HEK293 (cell line): ENCODE data around the gene GNAS-AS1.

Source experiments
- CTCF ChIA-PET: fragments of 350-600 bp; formaldehyde crosslinking; extraction: SDS; loops from one replicate; lab custom pipeline; 2021; ENCODE audit warnings: antibody characterized with exemption; lab: Yijun Ruan, JAX
- POLR2A ChIA-PET: fragments of 300-600 bp; formaldehyde crosslinking; extraction: SDS; loops from one replicate; lab custom pipeline; 2020; ENCODE audit warnings: antibody characterized with exemption, inconsistent platforms; lab: Yijun Ruan, JAX
- H3K27ac ChIP-seq: fragments of 200-500 bp; sonication (Bioruptor generic); 2 replicates; pipeline ENCODE4 v1.5.1; 2014; ENCODE audit warnings: low read depth, low read length, control low read depth, inconsistent platforms; ENCODE audit errors: extremely low read depth
- H3K36me3 ChIP-seq, 2 experiments: fragments of 200-500 bp in 1 of 2; sonication (Bioruptor generic) in 1 of 2; 1 replicate in 1 of 2; 2 replicates in 1 of 2; pipeline ENCODE4 v1.5.1; 2014 to 2017; ENCODE audit warnings: inconsistent platforms in 2 of 2, low read length in 2 of 2; ENCODE audit not compliant: control insufficient read depth in 2 of 2, insufficient read depth in 1 of 2
- H3K4me1 ChIP-seq: fragments of 200-500 bp; sonication (Bioruptor generic); 2 replicates; pipeline ENCODE4 v1.5.1; 2014; ENCODE audit warnings: mild to moderate bottlenecking, low read length, inconsistent platforms; ENCODE audit not compliant: control insufficient read depth, insufficient read depth
- H3K4me3 ChIP-seq: 2 replicates; pipeline ENCODE4 v1.5.1; 2011; ENCODE audit warnings: low read depth, mild to moderate bottlenecking, control low read depth, low read length, moderate library complexity
- H3K9me3 ChIP-seq: fragments of 200-500 bp; sonication (Bioruptor generic); 2 replicates; pipeline ENCODE4 v1.5.1; 2014; ENCODE audit warnings: low read depth, low read length, inconsistent platforms; ENCODE audit not compliant: control insufficient read depth, insufficient read depth
- EGR2 ChIP-seq: fragments of 450-650 bp; formaldehyde crosslinking; IDR thresholded peaks from 2 replicates; pipeline ENCODE4 v1.5.1; 2016; ENCODE audit warnings: low read depth, missing biosample characterization, missing genetic modification characterization
- OSR2 ChIP-seq: fragments of 450-650 bp; formaldehyde crosslinking; IDR thresholded peaks from 2 replicates; pipeline ENCODE4 v1.5.1; 2016; ENCODE audit warnings: missing biosample characterization, missing genetic modification characterization
- PRDM1 ChIP-seq: fragments of 450-650 bp; formaldehyde crosslinking; IDR thresholded peaks from 2 replicates; pipeline ENCODE4; 2016; ENCODE audit warnings: missing biosample characterization, missing genetic modification characterization
- REPIN1 ChIP-seq: fragments of 450-650 bp; formaldehyde crosslinking; IDR thresholded peaks from 2 replicates; pipeline ENCODE4 v1.5.1; 2017; ENCODE audit warnings: missing biosample characterization, missing genetic modification characterization, low read depth
- SCRT1 ChIP-seq: fragments of 450-650 bp; formaldehyde crosslinking; IDR thresholded peaks from 2 replicates; pipeline ENCODE4 v1.5.1; 2016; ENCODE audit warnings: missing biosample characterization, missing genetic modification characterization, borderline replicate concordance
- SCRT2 ChIP-seq: fragments of 450-650 bp; formaldehyde crosslinking; IDR thresholded peaks from 2 replicates; pipeline ENCODE4 v1.5.1; 2016; ENCODE audit warnings: missing biosample characterization, missing genetic modification characterization
- TRIM28 ChIP-seq: IDR thresholded peaks from 2 replicates; pipeline ENCODE4 v1.6.1; 2011; ENCODE audit warnings: low read length, control low read depth, borderline replicate concordance
- ZBTB8A ChIP-seq: fragments of 450-650 bp; formaldehyde crosslinking; IDR thresholded peaks from 2 replicates; pipeline ENCODE4 v1.5.1; 2016; ENCODE audit warnings: missing biosample characterization, missing genetic modification characterization
- ZNF138 ChIP-seq: fragments of 450-650 bp; formaldehyde crosslinking; IDR thresholded peaks from 2 replicates; pipeline ENCODE4 v1.5.1; 2016; ENCODE audit warnings: missing biosample characterization, missing genetic modification characterization, borderline replicate concordance
- ZNF202 ChIP-seq: fragments of 450-650 bp; formaldehyde crosslinking; IDR thresholded peaks from 2 replicates; pipeline ENCODE4 v1.5.1; 2016; ENCODE audit warnings: missing biosample characterization, missing genetic modification characterization, borderline replicate concordance
- ZNF266 ChIP-seq: fragments of 450-650 bp; formaldehyde crosslinking; IDR thresholded peaks from 2 replicates; pipeline ENCODE4 v1.5.1; 2016; ENCODE audit warnings: missing biosample characterization, missing genetic modification characterization, low read depth
- ZNF600 ChIP-seq: fragments of 450-650 bp; formaldehyde crosslinking; IDR thresholded peaks from 2 replicates; pipeline ENCODE4 v1.5.1; 2016; ENCODE audit warnings: missing biosample characterization, missing genetic modification characterization
- ZNF670 ChIP-seq: fragments of 450-650 bp; formaldehyde crosslinking; IDR thresholded peaks from 2 replicates; pipeline ENCODE4 v1.5.1; 2016; ENCODE audit warnings: missing biosample characterization, missing genetic modification characterization, low read depth
- TF ChIP-seq, protein P1 (sequence below): fragments of 450-650 bp; formaldehyde crosslinking; IDR thresholded peaks from 2 replicates; pipeline ENCODE4 v1.5.1; 2016; ENCODE audit warnings: missing biosample characterization, missing genetic modification characterization
- TF ChIP-seq, protein P2 (sequence below): fragments of 450-650 bp; formaldehyde crosslinking; IDR thresholded peaks from 2 replicates; pipeline ENCODE4 v1.5.1; 2016; ENCODE audit warnings: missing biosample characterization, missing genetic modification characterization, low read depth
- TF ChIP-seq, protein P3 (sequence below): fragments of 450-650 bp; formaldehyde crosslinking; IDR thresholded peaks from 2 replicates; pipeline ENCODE4 v1.5.1; 2016; ENCODE audit warnings: missing biosample characterization, missing genetic modification characterization, borderline replicate concordance
- TF ChIP-seq, protein P4 (sequence below): fragments of 450-650 bp; formaldehyde crosslinking; IDR thresholded peaks from 2 replicates; pipeline ENCODE4 v1.5.1; 2016; ENCODE audit warnings: missing biosample characterization, missing genetic modification characterization
- TF ChIP-seq, protein P5 (sequence below): fragments of 450-650 bp; formaldehyde crosslinking; IDR thresholded peaks from 2 replicates; pipeline ENCODE4 v1.5.1; 2016; ENCODE audit warnings: missing biosample characterization, missing genetic modification characterization, low read depth
- TF ChIP-seq, protein P6 (sequence below): fragments of 450-650 bp; formaldehyde crosslinking; IDR thresholded peaks from 2 replicates; pipeline ENCODE4 v1.5.1; 2016; ENCODE audit warnings: missing biosample characterization, missing genetic modification characterization

GNAS-AS1 gene

DNA sequence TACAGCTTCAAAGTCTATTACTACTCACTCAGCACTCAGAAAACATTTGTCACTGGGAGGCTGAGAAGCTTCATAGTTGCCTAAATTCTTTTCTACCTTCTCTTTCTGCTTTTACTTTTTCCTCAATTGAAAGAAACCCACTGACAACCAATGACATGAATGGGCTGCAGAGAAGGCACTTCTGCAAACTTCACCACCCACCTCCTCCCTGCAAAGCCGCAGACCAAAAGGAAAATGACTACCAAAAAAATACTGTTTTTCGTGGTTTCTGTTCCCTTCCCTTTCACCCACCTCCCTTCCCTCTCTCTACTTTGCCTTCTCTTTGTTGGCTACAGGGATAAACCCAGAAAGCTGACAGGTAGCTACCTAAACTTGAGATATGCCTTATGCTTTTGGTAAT is 3.2 kb downstream of the GNAS-AS1 start:
- ChIA-PET POLR2A (interaction anchor here (1.7 kb wide), 1 partner anchor 13 kb away, joined by 3 read pairs; no protein-coding TSS in a partner anchor), CTCF (interaction anchor here (0.5 to 1.2 kb wide), 3 partner anchors 23 to 324 kb away, joined by 3 to 4 read pairs (median 4); no protein-coding TSS in a partner anchor)
- Histone ChIP-seq H3K9me3 (no peaks in the 10 kb centered on the region), H3K36me3 (peaks cover 0 to 62% of the 10 kb centered on the region in 2 experiments; a peak in 2 of 3 replicates), H3K4me3 (no peak overlapping the region), H3K4me1 (no peaks in the 10 kb centered on the region), H3K27ac (no peak overlapping the region)
- TF ChIP-seq, protein P1, sequence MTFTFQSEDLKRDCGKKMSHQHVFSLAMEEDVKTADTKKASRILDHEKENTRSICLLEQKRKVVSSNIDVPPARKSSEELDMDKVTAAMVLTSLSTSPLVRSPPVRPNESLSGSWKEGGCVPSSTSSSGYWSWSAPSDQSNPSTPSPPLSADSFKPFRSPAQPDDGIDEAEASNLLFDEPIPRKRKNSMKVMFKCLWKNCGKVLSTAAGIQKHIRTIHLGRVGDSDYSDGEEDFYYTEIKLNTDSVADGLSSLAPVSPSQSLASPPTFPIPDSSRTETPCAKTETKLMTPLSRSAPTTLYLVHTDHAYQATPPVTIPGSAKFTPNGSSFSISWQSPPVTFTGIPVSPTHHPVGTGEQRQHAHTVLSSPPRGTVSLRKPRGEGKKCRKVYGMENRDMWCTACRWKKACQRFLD = no peak
- TF ChIP-seq ZNF670 (tag by site-specific recombination) = no peak
- no peak for TF ChIP-seq ZBTB8A (tag by site-specific recombination)
- TF ChIP-seq PRDM1 (tag by site-specific recombination) = peak; percentile 64
- TF ChIP-seq ZNF202 (tag by site-specific recombination) = no peak
- no peak for TF ChIP-seq OSR2 (tag by site-specific recombination)

DNA sequence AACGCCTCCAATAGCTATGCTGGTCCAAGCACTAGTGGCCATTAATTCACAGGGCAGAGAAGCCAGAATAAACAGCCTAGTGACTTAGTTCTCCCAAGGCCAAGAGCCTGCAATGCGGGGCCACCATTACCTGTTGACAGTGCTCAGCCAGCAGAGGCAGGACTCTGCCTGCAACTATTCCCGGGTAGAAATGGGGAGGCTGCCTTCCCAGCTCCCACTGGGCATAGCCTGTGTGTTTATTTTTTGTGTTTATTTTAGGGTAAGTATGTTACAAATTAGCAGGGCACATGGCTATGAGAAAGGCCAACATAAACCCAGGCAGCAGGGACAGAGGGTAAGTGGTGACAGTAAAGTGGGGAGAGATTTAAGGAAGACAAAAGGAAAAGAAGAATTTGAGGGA is 5.0 kb downstream of the GNAS-AS1 start:
- Histone ChIP-seq H3K4me1 (no peaks in the 10 kb centered on the region), H3K4me3 (no peak overlapping the region), H3K36me3 (peaks cover 0 to 80% of the 10 kb centered on the region in 2 experiments; a peak in 2 of 3 replicates), H3K9me3 (no peaks in the 10 kb centered on the region), H3K27ac (no peak overlapping the region)
- CTCF ChIA-PET = interaction anchor here (0.9 to 1.8 kb wide), 3 partner anchors 31 to 364 kb away, joined by 3 to 6 read pairs (median 3); no protein-coding TSS in a partner anchor
- POLR2A ChIA-PET = interaction anchor here (1.7 kb wide), 1 partner anchor 11 kb away, joined by 3 read pairs; no protein-coding TSS in a partner anchor
- TF ChIP-seq SCRT2 (tag by site-specific recombination) (peak; percentile 61; the same call in 1 of the 2 replicates), SCRT1 (tag by site-specific recombination) (peak; percentile 51; the same call in 1 of the 2 replicates)
- TF ChIP-seq, protein P2, sequence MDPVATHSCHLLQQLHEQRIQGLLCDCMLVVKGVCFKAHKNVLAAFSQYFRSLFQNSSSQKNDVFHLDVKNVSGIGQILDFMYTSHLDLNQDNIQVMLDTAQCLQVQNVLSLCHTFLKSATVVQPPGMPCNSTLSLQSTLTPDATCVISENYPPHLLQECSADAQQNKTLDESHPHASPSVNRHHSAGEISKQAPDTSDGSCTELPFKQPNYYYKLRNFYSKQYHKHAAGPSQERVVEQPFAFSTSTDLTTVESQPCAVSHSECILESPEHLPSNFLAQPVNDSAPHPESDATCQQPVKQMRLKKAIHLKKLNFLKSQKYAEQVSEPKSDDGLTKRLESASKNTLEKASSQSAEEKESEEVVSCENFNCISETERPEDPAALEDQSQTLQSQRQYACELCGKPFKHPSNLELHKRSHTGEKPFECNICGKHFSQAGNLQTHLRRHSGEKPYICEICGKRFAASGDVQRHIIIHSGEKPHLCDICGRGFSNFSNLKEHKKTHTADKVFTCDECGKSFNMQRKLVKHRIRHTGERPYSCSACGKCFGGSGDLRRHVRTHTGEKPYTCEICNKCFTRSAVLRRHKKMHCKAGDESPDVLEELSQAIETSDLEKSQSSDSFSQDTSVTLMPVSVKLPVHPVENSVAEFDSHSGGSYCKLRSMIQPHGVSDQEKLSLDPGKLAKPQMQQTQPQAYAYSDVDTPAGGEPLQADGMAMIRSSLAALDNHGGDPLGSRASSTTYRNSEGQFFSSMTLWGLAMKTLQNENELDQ (tag by site-specific recombination) = no peak

DNA sequence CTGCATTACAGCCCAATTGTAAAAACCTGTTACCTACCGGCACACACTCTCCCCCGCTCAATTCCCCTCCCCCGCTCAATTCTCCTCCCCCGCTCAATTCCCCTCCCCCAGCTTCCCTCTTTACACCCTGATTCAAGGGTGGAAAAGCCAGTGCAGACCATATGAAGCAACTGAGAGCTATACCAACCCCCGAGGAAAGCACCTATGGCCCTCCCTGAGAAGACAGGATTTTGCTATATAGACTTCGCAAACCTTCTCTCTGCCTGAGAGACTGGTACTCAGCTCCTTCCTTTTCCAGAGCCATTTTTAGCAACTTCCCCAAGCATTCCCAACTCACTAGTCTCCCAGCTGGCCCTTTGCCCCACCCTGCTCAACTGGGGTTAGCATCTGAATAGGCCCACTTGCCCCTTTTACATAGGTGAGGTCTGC is 7.6 kb downstream of the GNAS-AS1 start:
- CTCF ChIA-PET = interaction anchor here (0.6 kb wide), 1 partner anchor 653 kb away, joined by 3 read pairs; no protein-coding TSS in a partner anchor
- POLR2A ChIA-PET = no interaction called here
- Histone ChIP-seq H3K9me3 (no peaks in the 10 kb centered on the region), H3K4me3 (no peak overlapping the region), H3K36me3 (peaks cover 0 to 79% of the 10 kb centered on the region in 2 experiments; a peak in 2 of 3 replicates), H3K4me1 (no peaks in the 10 kb centered on the region), H3K27ac (no peak overlapping the region)
- TF ChIP-seq REPIN1 (tag by site-specific recombination) (no peak), ZNF600 (tag by site-specific recombination) (no peak), ZNF266 (no peak), ZNF138 (tag by site-specific recombination) (no peak), TRIM28 (no peak), EGR2 (tag by site-specific recombination) (no peak)
- TF ChIP-seq, protein P3, sequence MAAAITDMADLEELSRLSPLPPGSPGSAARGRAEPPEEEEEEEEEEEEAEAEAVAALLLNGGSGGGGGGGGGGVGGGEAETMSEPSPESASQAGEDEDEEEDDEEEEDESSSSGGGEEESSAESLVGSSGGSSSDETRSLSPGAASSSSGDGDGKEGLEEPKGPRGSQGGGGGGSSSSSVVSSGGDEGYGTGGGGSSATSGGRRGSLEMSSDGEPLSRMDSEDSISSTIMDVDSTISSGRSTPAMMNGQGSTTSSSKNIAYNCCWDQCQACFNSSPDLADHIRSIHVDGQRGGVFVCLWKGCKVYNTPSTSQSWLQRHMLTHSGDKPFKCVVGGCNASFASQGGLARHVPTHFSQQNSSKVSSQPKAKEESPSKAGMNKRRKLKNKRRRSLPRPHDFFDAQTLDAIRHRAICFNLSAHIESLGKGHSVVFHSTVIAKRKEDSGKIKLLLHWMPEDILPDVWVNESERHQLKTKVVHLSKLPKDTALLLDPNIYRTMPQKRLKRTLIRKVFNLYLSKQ (tag by site-specific recombination) = no peak
- TF ChIP-seq, protein P4, sequence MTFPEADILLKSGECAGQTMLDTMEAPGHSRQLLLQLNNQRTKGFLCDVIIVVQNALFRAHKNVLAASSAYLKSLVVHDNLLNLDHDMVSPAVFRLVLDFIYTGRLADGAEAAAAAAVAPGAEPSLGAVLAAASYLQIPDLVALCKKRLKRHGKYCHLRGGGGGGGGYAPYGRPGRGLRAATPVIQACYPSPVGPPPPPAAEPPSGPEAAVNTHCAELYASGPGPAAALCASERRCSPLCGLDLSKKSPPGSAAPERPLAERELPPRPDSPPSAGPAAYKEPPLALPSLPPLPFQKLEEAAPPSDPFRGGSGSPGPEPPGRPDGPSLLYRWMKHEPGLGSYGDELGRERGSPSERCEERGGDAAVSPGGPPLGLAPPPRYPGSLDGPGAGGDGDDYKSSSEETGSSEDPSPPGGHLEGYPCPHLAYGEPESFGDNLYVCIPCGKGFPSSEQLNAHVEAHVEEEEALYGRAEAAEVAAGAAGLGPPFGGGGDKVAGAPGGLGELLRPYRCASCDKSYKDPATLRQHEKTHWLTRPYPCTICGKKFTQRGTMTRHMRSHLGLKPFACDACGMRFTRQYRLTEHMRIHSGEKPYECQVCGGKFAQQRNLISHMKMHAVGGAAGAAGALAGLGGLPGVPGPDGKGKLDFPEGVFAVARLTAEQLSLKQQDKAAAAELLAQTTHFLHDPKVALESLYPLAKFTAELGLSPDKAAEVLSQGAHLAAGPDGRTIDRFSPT (tag by site-specific recombination) = no peak
- TF ChIP-seq, protein P5, sequence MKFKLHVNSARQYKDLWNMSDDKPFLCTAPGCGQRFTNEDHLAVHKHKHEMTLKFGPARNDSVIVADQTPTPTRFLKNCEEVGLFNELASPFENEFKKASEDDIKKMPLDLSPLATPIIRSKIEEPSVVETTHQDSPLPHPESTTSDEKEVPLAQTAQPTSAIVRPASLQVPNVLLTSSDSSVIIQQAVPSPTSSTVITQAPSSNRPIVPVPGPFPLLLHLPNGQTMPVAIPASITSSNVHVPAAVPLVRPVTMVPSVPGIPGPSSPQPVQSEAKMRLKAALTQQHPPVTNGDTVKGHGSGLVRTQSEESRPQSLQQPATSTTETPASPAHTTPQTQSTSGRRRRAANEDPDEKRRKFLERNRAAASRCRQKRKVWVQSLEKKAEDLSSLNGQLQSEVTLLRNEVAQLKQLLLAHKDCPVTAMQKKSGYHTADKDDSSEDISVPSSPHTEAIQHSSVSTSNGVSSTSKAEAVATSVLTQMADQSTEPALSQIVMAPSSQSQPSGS = no peak
- TF ChIP-seq, protein P6, sequence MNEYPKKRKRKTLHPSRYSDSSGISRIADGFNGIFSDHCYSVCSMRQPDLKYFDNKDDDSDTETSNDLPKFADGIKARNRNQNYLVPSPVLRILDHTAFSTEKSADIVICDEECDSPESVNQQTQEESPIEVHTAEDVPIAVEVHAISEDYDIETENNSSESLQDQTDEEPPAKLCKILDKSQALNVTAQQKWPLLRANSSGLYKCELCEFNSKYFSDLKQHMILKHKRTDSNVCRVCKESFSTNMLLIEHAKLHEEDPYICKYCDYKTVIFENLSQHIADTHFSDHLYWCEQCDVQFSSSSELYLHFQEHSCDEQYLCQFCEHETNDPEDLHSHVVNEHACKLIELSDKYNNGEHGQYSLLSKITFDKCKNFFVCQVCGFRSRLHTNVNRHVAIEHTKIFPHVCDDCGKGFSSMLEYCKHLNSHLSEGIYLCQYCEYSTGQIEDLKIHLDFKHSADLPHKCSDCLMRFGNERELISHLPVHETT (tag by site-specific recombination) = no peak
